ENCODE results near the gene CCDC190. TPM values are rescaled to one million over a fixed set of nuclear protein-coding genes. Genes with fewer than 3 reads are reported as not detected.
A peak's percentile ranks its signal among the peaks of the same experiment; 100 is the strongest.

Gene CCDC190
- total and polyA plus RNA-seq, 2 of the 13 experiments (the other 11 are each of a cell fraction or from before 2014, with no cell fraction given): not detected

GRCh38 chr1:162892906-162893611 is 32.1 kb upstream of the CCDC190 start (continued):
- TF ChIP-seq GLMP (CRISPR knock-in tag; IDR thresholded peaks at IDR 0.05; ENCODE audit: borderline replicate concordance): no peak
- TF ChIP-seq MEF2D (CRISPR knock-in tag; IDR thresholded peaks at IDR 0.05): no peak
- no peak for TF ChIP-seq STAG1 (CRISPR knock-in tag; IDR thresholded peaks at IDR 0.05)
- TF ChIP-seq CBX5 (CRISPR knock-in tag; IDR thresholded peaks at IDR 0.05; ENCODE audit: borderline replicate concordance): 0 out of 2 replicates have a peak, but pooled peaks have one; percentile 24
- TF ChIP-seq KMT2B (CRISPR knock-in tag; IDR thresholded peaks at IDR 0.05): no peak
- TF ChIP-seq ZFP90 (CRISPR knock-in tag; IDR thresholded peaks at IDR 0.05; ENCODE audit: borderline replicate concordance): no peak
- TF ChIP-seq HDAC2 (CRISPR knock-in tag; IDR thresholded peaks at IDR 0.05): peak; percentile 77
- TF ChIP-seq ZFP37 (CRISPR knock-in tag; IDR thresholded peaks at IDR 0.05; ENCODE audit: borderline replicate concordance): no peak
- TF ChIP-seq PHB2 (IDR thresholded peaks at IDR 0.05; ENCODE audit: partially characterized antibody): no peak
- no peak for TF ChIP-seq REL (CRISPR knock-in tag; conservative IDR thresholded peaks at IDR 0.05)
- TF ChIP-seq HNRNPLL (IDR thresholded peaks at IDR 0.05; ENCODE audit: low read depth, low read length, poor library complexity, severe bottlenecking): no peak
- TF ChIP-seq YEATS2 (CRISPR knock-in tag; IDR thresholded peaks at IDR 0.05; ENCODE audit: borderline replicate concordance): no peak
- TF ChIP-seq ZNF547 (CRISPR knock-in tag; IDR thresholded peaks at IDR 0.05): no peak
- TF ChIP-seq KAT7 (CRISPR knock-in tag; IDR thresholded peaks at IDR 0.05; ENCODE audit: borderline replicate concordance): no peak
- TF ChIP-seq HDAC6 (IDR thresholded peaks at IDR 0.05; ENCODE audit: low read depth, low read length): no peak
- TF ChIP-seq ZBTB33 (CRISPR knock-in tag; IDR thresholded peaks at IDR 0.05): no peak
- peak; percentile 90 for TF ChIP-seq FOXP4 (CRISPR knock-in tag; IDR thresholded peaks at IDR 0.05)
- TF ChIP-seq ZNF619 (CRISPR knock-in tag; IDR thresholded peaks at IDR 0.05): no peak
- TF ChIP-seq NAIF1 (CRISPR knock-in tag; IDR thresholded peaks at IDR 0.05; ENCODE audit: borderline replicate concordance): no peak
- no peak for TF ChIP-seq ZNF496 (CRISPR knock-in tag; IDR thresholded peaks at IDR 0.05; ENCODE audit: insufficient replicate concordance)
- TF ChIP-seq RCOR2 (CRISPR knock-in tag; IDR thresholded peaks at IDR 0.05): no peak
